Activated T-helper 1 cell treated with Interleukin-2 at 50 U/mL for 16 hours (primary cell): ENCODE data around the gene GSTA3.
"Not testable (repeated sequence)": the region's sequence is repeated elsewhere in the genome, so short reads cannot be mapped to it uniquely, and the experiment has no call there.

Experiments used
- DNase-seq: peaks from one replicate; pipeline ENCODE4 v3.0.0-alpha.2; 2020; ENCODE audit warnings: low read depth

The GSTA3 gene

DNA sequence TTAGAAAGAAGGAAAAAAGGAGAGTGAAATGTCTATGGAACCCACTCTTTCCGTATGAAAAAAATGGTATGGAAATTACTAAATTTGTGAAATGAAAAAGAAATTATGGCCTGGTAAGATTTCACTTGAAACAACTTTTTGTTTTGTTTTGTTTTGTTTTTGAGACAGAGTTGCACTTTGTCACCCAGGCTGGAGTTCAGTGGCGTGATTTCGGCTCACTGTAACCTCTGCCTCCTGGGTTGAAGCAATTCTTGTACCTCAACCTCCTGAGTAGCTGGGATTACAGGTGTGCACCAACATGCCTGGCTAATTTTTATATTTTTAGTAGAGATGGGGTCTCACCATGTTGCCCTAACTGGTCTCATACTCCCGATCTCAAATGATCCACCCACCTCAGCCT lies 51.1 kb downstream of the GSTA3 start:
- DNase-seq = no peak

DNA sequence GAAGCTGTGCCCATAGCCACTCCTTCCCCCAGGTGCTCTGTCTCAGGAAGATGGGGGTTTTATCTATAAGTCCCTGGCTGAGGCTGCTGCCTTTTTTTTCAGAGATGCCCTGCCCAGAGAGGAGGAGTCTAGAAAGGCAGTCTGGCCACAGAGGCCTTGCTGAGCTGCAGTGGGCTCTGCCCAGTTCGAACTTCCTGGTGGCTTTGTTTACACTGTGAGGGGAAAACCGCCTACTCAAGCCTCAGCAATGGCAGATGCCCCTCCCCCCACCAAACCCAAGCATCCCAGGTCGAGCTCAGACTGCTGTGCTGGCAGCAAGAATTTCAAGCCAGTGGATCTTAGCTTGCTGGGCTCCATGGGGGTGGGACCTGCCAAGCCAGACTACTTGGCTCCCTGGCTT lies 53.4 kb downstream of the GSTA3 start:
- DNase-seq = not testable (repeated sequence)

DNA sequence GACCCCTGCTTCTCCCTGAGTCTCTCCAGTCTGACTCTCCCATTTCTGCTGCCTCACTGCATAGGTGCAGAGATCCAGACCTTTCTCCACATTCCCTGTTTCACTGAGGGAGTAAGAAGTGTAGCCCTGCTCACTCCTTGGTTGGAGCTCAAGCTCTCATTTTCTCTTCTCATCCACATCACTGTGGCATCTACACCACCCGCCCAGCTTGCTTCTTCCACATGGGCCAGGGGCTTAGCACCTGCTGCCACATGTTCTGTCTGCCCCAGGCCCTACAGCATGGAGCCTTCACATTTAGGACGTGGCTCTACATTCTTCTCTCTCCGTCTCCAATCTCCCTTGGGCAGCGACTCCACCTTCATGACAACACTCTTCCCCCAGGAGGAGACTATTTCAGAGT lies 60.4 kb downstream of the GSTA3 start:
- DNase-seq = no peak
